GM18519 (cell line): ENCODE results near the gene GTSE1.

Experiments
- ATAC-seq: cut with Tn5 transposase; IDR thresholded peaks from one replicate; pipeline ENCODE4 v1.9.1; 2021; ENCODE audit warnings: mild to moderate bottlenecking, moderate library complexity; ENCODE audit not compliant: unreplicated experiment, low FRiP score

The GTSE1 gene

DNA sequence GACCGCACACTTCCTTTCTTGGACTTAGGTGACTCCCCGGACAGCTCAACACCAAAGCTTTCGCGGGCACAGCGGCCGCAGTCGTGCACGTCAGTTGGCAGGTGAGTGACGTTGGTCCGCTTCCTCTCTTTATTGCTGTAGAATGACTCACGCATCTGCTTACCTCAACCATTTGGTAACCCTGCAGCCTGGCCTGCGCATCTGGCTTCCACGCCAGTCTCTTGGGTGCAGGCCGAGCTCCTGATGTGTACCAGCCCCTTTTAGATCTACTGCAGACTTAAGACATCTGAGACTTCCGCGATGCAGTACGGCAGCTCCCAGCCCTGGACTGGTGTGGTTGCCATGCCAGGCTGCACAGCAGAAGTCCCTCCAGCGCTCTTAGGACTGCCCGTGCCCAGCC lies 26.5 kb downstream of the GTSE1 start:
- ATAC-seq, result no peak

DNA sequence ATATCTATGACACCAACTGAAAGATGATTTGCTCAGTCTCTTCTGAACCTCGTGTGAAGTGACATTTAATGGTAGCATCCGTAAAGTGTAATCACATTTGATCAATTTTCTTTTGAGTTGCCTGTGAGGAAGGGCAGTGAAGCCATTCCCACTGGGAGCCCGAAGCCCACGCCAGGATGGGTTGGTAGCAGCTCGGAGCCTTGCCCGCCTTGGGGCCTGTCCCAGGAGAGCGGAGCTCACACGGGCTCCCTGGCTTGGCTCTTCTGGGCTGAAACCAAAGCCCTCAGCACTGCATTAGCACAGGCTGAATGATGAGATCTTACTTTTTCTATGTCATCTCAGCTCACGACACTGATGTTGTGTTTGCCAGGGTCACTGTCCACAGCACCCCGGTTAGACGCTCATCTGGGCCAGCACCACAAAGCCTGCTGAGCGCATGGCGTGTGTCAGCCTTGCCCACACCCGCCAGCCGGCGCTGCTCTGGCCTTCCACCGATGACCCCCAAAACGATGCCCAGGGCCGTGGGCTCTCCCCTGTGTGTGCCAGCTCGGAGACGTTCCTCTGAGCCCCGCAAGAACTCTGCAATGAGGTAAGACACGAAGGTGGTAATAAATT lies 29.5 kb downstream of the GTSE1 start:
- ATAC-seq, result no peak

DNA sequence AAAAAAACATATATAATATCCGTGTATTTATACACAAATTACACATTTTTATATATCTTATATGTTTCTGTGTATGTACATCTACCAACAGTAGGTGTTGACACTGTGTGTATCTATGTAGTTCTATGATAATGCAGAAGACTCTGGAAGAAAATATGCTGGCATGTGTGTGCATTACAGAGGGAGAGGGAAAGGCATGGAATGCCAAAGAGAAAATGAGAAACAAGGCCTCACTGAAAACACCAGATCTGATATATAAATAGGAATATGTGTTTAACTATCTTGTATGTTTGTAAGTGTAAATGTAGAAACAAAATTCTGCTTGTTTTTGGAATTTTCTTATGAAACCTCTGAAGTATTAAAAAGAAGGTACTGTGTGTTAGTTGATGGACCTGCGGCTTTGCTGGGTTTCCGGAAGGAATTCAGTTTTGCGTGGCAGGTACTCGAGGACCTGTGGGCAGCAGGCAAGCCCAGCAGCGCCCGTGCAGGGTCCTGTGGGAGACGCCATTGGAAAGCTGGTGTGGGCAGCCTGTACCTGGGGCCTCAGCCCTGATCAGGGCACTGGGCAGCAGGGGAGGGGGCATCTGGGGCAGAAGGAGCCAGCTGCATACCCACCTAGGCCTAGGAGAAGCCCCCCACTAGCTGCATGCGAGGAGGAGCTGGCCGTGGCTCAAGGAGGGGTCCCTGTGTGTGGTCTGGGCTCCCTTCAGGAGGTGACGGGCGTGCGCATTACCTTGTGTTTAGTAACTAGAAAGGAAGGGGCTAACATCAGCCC lies 31.2 kb downstream of the GTSE1 start:
- ATAC-seq, result no peak

DNA sequence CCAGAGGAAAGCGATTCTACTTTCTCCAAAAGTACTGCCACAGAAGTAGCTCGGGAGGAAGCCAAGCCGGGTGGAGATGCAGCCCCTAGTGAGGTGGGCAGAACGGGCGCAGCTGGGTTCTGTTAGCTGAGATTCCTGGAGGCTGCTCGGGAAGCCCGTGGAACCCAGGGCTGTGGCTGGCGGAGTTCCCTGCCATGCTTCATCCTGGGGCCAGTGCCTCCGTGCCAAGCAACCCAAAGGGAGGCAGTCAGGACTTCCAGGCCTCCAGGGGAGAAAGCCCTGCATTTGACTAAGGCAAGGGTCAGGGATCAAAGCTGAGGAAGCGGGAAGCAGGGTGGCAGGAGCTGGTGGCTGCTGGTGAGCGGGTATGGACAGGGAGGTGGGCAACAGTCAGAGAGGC lies 32.1 kb downstream of the GTSE1 start:
- ATAC-seq, result no peak

DNA sequence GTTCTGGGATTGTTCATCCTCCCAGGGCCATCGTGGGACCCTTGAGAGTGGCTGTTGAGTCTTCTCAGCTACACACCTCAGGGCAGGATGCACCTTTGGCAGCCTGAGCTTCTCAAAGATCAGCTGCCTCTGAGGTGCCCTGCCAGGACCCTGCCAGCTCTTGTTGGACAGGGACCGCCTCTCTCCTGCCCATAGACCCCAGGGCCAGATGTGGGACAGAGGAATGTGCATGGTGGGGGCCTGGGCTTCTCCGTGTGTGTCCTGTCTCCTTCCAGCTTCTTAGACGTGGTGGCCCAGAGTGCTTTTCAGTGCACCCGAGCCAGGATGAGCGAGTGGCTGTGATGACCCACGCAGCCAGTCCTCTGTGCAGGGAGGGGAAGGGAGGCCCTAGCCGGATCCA lies 32.9 kb downstream of the GTSE1 start:
- no peak for ATAC-seq

DNA sequence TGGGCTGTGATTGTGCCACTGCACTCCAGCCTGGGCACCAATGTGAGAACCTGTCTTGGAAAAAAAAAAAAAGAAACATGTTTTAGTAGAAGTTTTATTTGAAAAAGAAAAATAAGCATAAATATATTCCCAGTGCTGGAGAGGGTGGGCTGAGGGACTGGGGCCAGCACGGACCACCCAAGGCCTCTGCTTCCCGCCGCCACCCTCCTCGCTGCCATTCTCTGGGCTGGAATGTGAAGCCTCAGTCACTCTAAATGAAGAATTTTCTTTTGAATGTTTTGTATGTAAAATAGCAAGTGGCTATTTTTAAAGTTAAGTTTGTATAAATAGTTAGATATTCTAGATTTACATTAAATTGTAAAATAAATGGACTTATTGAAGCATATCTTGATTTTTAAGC lies 33.8 kb downstream of the GTSE1 start:
- no peak for ATAC-seq

DNA sequence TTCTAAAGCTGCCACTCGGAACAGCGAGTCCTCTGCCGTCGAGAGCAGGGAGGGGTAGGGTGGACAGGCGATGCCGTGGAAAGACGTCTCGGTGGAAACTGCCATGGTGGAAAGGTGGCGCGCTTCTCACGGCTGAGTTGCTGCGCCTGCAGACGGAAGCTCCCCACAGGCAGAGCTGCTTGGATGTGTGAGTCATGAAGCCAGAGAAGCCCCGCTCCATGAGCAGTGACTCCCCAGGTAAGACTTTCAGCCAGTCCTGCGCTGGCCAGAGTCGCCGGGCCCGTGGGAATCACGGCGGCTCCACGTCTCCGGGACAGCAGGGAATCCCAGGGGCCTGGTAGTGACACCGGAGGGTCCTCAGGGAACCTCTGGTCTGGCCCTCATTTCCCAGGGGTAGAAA lies 34.8 kb downstream of the GTSE1 start:
- no peak for ATAC-seq

DNA sequence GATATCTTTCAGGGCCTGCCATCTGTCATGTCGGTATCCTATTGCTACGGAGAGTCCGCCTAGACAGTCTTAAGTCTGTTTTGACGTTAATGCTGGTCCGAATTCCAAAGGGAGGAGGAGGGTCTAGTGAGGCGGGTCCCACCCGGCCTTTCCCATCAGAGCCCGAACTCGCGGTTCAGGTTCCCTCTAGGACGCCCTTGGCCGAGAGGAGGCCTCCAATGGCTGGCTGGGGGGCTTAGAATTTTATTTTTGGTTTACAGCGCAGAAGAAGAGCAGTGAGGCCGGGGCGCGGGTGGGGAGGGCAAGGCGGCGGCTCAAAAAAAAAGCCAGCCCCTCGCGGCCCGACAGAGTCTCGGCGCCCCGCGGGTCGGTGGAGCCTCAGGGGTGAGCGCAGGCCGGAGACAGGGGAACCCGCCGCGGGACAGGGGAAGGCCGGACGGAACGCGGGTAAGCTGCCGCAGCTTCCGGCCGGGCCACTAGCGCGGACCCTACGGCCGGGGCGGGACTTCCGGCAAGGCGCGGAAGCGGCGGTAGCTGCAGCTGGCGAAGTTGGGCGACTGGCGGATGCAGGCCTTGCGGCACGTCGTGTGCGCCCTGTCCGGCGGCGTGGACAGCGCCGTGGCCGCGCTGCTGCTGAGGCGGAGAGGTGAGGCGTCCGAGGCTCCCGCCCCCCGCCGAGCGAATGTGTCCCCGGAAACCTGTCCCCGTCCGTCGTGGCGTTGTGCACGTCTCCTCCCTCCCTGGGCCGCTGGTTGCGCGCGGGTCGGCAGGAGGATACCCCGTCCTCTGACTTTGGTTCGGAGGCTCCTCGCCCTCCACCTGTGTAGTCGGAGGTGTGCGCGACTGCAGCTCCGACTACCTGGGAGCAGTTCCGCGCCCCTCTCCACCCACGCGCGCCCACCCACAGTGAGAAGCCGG lies 38.8 kb downstream of the GTSE1 start, which contains the start of gene TRMU:
Gene TRMU, plus strand, starts transcription at position 514 of the 918 bp plus-strand sequence. Its CDS starts 51 bp downstream, at position 565.
- no peak for ATAC-seq

DNA sequence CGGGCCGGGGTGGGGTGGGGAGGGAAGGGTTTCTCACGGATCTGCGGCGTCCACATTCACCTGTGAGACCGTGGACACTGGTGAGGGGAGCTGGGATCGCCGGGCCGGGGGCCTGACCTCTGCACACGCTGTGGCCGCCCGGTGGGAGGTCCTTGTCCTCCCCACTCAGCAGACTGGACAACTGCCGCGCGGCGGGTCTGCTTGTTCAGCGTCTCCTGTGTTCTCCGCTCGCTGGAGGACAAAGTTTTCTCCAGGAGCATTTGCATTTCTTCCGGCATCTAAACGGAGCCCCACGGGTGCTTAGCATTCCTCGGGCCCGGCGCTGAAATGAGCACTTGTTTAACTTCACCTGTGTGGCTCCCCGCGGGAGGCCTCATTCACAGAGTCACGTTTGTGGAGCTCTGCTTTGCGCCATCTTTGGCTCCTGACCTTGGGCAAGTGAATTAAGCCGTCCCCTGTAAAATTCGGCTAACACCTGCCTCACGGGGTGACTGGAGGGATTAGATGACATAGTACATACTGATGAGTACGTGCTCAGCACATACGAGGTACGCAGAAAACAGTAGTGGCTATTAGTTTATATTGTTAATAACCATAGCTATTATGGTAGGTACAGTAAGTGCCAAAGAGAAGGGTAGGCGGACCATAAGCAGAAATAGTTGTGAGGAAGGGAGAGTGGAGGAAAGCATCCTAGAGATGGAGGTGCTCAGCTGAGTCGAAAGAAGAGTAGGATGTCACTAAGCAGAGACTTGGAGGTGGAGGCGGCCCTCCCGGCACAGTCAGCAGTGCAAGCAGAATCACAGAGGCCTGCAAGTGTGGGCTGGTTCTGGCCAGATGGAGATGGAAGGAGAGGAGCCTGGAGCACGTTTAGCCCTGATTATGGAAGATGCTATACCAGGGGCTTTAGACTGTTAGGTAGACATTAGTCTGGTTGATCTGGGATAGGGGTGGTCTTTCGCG lies 39.7 kb downstream of the GTSE1 start:
- ATAC-seq, result no peak

DNA sequence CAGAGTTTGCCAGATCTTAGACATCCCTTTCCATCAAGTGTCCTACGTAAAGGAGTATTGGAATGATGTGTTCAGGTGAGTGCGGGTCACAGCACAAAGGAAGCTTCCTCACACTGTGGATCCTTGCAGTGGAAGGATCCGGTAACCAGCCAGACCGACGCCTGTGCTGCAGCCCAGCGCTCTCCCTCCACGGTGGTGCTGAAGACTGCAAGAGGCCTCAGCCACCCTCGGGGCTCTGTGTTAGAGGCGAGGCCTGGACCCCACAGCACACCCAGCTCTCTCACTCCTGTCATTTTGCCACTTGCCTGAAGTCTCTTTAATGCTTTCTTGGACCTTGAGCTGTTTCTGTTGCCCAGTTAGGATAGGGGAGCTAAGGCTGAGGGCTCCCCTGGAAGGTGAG lies 41.2 kb downstream of the GTSE1 start:
- ATAC-seq, result no peak

DNA sequence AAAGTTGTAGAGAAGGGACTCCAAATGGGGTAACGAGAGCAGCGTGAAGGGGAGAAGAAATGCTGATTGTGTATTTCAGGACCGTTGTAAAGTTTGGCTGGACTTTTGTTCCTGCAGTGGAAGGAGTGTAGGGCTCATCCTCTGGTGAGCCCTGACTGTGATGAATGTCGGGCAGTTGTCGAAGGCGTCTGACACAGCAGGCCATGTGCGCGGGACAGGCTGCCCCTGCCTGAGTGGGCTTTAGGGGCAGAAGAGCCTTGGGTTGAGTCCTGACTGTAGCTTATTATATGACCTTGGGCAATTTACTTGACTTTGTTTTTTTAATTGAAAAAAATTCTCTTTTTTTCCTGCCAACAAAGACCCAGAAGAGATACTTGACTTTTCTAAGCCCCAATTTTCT lies 42.0 kb downstream of the GTSE1 start:
- ATAC-seq, result no peak

DNA sequence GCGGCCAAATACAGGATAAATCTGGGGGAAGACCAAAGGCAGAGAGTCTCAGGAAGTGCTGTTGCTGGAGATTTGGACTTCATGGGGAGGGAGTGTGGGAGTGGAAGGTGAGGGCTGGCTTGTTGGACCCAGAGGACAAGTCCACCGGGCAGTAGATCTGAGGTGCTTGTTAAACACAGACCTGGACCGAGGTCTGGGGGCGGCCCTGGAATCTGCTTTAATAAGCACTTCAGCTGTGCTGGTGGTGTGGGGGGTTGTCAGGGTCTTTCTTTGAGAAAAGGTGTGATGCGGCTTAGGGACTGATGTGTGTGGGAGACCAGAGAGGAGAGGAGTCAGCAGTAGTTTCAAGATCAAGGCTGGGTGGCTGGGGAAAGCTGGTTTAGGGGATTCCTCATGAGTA lies 43.3 kb downstream of the GTSE1 start:
- no peak for ATAC-seq

DNA sequence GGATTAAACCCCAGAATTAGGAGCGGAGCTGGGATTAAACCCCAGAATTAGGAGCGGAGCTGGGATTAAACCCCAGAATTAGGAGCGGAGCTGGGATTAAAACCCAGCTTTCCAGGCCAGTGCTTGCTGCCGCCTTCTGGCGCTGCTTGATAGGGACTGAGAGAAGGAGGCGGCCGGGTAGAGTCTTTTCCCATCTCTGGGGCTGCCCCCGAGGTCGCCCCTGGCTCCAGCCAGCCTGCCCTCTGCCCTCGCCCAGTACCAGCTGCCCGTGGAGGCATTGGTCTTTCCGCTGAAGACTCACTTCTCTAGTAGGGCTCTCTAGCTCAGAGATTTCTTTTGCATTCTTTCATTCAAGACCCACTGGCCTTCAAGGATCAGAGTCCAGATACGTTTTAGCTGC lies 44.0 kb downstream of the GTSE1 start:
- no peak for ATAC-seq

DNA sequence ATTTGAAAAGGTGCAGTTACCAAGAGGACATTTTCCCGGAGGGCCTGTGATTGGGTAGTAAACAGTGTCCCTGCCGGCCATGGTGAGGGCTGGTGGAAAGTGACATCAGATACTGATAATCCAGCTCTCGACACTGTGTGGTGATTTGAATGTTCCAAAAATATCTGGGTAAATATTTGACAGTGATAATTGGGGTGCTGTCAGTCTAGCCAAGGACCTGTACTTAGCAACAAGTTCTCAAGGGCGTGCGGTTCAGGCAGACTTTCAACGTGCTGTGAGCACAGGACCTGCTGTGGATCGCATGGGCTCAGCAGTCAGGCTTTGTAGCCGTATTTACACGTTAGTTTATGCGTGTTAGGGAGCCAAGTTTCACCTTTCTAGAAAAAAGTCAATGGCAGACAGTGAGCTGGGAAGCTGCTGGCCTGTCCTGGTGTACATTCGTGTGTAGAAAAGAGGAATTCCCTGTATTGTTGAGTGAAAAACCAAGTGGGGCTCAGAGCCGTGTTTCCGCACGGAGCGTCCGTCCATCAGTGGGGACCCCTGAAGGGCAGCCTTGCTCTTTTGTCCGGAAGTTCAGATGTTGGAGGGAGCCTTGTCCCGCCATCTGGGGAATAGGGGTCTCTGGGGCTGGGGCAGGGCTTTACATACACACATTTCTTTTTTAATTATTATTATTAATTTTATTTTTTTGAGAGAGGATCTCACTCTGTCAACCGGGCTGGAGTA lies 50.2 kb downstream of the GTSE1 start:
- no peak for ATAC-seq

DNA sequence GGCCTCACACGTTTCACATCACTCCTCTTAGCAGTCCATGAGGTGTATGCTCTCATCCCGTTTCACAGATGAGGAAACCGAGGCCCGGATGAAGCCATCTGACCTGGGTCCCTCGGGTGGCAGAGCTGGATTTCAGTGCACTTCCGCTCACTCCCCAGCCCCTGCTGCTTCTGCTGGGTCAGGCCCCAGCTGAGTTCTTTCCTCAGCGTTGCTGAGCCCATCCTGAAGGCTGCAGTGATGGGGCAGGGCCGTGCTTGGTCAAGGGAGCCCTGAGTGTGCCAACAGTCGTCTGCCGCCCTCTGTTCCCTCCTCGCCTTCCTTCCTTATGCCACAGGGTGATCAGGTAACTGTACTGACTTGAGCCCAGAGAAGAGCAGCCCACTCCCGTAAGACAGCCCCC lies 51.0 kb downstream of the GTSE1 start:
- ATAC-seq, result no peak

DNA sequence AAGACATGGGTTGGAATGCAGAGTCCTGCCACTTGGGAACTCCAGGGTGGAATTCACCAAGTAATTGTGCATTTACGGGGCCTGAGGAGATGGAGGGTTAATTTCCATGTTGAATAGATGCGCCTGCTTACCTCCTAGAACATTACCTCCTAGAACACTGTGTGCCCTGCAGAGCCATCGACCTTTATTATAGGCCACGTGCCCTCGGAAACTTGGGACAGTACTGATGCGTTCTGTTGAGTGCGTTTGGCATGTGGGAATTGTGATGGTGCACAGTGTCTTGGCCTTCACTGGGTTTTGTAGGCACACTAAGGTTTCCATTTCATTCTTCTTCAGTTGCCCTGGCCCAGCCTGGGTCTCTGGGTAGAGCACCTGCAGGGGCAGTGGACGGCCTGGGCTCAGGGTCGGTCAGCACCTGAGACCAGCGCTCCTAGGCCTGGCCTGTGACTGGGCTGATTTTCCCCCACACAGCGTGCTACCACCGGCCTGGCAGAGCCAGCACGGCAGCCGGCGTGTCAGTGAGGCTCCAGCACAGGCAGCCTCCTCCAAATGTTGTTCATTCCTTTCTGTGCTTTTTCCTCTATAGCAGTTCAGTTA lies 51.5 kb downstream of the GTSE1 start:
- no peak for ATAC-seq

DNA sequence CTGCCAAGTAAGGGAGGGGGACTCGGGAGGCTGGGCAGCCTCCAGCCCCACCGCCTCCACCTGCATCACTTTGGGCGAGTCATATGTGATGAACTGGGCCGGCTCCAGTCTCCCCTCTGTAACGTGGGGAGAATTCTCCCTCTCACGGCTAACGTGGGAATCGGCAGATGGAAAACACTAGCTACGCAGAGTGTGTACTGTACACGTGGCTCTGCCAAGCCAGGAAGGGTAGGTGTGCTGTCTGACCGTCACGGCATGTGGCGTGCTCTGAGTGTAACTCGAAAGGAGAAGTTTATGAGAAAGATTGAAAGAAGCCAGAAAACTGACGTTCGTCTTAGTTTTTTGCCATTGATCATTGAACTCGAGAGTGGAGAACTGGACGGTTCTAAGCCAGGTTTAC lies 52.6 kb downstream of the GTSE1 start:
- ATAC-seq, result no peak

DNA sequence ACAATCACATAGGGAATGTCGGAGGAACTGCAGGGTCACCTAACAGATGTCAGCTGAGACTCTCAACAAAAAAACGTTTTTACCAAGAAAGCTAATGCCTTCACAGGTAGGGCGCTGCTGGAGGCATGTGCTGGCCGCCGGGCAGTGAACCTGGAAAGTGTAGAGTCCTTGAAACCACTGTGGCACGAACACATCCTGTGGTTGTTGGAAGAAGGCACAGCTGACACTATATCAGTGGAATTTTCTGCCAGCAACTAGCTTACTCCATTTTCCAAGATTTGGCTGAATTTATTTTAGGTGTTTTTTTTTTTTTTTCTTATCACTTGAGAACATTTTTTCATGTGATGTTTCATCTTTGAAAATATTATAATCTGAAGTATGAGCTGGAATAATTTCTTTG lies 53.0 kb downstream of the GTSE1 start:
- no peak for ATAC-seq

DNA sequence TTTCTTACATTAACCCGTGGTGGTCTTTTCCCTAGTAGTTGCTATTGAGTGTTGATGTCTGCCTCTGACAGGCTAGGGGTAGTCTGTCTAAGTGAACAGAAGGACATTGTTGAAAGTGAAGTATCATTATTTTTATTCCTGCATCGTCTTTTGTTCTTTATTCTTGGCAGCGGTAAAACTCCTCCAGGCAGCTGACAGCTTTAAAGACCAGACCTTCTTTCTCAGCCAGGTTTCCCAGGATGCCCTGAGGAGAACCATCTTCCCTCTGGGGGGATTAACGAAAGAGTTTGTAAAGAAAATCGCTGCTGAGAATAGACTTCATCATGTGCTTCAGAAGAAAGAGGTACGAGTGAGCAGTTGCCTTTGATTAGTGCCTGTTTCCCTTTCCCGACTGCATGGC lies 53.5 kb downstream of the GTSE1 start:
- no peak for ATAC-seq
